ENCODE results near the gene SIM1. TPM values are rescaled to one million over a fixed set of nuclear protein-coding genes. Genes with fewer than 3 reads are reported as not detected.

The SIM1 gene
- total RNA-seq, 1 donor from 2014 or later, result 0.47 TPM

GRCh38 chr6:100473182-100473581 lies 8.5 kb upstream of the SIM1 start:
- intact Hi-C loops (cut with micrococcal nuclease), result loop anchor here (2.0 to 10.0 kb wide), 2 partner anchors 218 to 302 kb away; no protein-coding TSS in a partner anchor

GRCh38 chr6:100472674-100473073 lies 8.0 kb upstream of the SIM1 start:
- intact Hi-C loops (cut with micrococcal nuclease), result loop anchor here (2.0 to 10.0 kb wide), 2 partner anchors 218 to 302 kb away; no protein-coding TSS in a partner anchor

- intact Hi-C loops (cut with micrococcal nuclease), result loop anchor here (10.0 kb wide), 1 partner anchor 216 kb away; no protein-coding TSS in a partner anchor
Measured at GRCh38 chr6:100470422-100471120, 5.8 kb upstream of the SIM1 start.

DNA sequence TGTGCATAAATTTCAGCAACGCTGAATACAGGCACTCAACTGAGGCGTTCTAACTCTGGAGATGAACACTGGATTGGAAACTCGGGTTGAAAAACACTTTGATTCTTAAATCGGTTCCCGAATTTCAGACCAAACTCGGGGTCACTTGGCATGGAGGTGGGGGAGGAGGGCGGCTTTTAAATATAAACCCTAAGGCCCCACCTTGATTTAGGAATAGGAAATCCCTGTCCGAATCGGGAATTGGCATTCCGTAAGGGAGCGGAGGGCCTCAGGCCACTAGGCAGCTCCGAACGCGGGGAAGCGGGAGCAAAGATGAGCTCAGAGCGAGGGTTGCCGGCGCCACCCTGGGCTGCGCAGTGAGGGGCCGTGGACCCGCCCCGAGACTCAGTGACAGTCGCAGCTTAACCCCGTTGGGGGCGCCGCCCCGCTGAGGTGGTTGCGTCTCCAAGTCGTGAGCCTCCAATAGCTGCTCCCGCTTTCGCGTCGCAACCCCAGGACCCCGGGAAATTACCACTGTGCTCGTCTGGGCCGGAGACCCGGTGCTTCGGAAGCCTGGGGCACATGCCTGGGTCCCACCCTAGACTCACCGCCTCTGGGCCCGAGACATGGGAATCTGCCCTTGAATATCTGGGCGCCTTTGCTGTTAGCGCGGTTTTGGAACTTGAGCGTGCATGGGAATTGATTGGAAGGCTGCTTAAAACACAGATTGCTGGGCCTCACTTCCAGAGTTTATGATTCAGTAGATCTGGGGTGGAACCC lies 4.6 kb upstream of the SIM1 start:
- intact Hi-C loops (cut with micrococcal nuclease), result no loop called here

- intact Hi-C loops (cut with micrococcal nuclease), result no loop called here
Measured at GRCh38 chr6:100468016-100468622, 3.4 kb upstream of the SIM1 start.

GRCh38 chr6:100467129-100468015 lies 2.7 kb upstream of the SIM1 start:
- intact Hi-C loops (cut with micrococcal nuclease), result no loop called here

- intact Hi-C loops (cut with micrococcal nuclease), result loop anchor here (1.0 kb wide), 1 partner anchor 12 kb away; no protein-coding TSS in a partner anchor
Measured at GRCh38 chr6:100466410-100467128, 1.8 kb upstream of the SIM1 start.

GRCh38 chr6:100465701-100466409 lies 1.1 kb upstream of the SIM1 start:
- intact Hi-C loops (cut with micrococcal nuclease), result loop anchor here (1.0 kb wide), 2 partner anchors 12 to 19 kb away; no protein-coding TSS in a partner anchor

DNA sequence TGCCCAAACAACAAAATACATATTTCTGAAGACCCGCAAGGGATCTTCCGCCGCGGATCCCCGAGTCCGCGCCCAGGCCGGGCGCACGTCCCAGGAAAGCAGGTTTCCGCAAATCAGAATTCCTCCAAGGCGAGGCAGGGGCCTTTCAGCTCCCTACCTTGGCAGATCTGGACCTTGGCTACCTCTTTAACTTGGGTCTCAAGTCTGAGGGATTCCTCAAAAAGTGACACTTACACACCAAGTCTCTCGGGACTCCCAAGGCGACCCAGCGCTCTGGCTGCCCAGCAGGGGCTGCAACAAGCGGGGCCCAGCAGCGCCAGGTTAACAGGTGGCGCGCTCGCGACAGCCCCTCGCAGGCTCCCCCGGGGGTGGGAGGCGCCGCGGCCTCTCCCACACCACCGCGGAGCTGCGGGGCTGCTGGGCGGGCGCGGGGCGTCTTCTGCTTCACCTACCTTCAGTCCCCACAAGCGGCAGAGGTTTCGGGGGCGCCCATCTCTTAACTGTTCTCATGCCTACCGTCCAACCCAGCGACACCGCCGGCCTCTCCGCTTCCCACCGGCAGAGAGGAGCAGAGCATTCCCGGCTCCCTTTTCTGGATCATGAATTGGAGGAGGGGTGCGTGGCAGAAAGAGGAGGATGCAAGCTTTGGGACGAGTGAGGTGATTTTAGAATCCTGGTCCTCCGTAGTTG lies 414 bp downstream of the SIM1 start:
- intact Hi-C loops (cut with micrococcal nuclease), result loop anchor here (5.0 kb wide), 3 partner anchors 292 to 1632 kb away; partner anchors contain the start of gene POU3F2

GRCh38 chr6:100463630-100464161 lies 1.0 kb downstream of the SIM1 start:
- intact Hi-C loops (cut with micrococcal nuclease), result loop anchor here (2.0 to 5.0 kb wide), 4 partner anchors 291 to 1631 kb away; partner anchors contain the start of gene POU3F2

GRCh38 chr6:100462706-100463629 lies 1.8 kb downstream of the SIM1 start:
- intact Hi-C loops (cut with micrococcal nuclease), result loop anchor here (2.0 to 5.0 kb wide), 4 partner anchors 291 to 1631 kb away; partner anchors contain the start of gene POU3F2

GRCh38 chr6:100461917-100462705 lies 2.6 kb downstream of the SIM1 start:
- intact Hi-C loops (cut with micrococcal nuclease), result loop anchor here (2.0 to 5.0 kb wide), 4 partner anchors 290 to 1630 kb away; partner anchors contain the start of gene POU3F2

GRCh38 chr6:100461278-100461916 lies 3.3 kb downstream of the SIM1 start:
- intact Hi-C loops (cut with micrococcal nuclease), result loop anchor here (5.0 kb wide), 3 partner anchors 289 to 1629 kb away; partner anchors contain the start of gene POU3F2

DNA sequence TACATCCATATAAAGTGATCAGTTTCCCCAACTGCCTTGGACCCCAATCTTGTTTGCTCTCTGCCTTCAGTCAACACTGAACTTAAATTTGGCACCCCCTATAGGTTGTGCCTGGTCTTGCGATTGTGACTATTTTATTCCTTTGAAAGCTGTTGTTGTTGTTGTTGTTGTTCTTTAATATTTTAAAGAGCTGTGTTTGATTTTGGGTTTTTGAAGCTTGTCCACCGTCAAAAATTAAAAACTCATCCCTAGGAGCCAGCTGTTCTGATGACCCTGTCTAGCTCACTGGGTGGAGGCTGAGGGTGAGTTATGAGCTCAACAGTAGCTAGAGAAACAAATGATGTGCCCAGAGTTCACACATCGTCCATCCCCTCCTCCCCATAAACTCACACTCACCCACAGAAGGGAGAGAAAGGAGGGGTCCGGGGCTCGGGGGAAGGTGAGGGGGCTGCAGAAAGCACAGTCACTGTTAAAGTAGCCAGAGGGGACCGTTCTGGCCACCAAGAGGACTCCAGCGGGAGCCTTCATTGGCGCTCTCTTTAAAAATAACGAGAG lies 4.0 kb downstream of the SIM1 start:
- intact Hi-C loops (cut with micrococcal nuclease), result loop anchor here (5.0 kb wide), 3 partner anchors 288 to 1628 kb away; partner anchors contain the start of gene POU3F2

DNA sequence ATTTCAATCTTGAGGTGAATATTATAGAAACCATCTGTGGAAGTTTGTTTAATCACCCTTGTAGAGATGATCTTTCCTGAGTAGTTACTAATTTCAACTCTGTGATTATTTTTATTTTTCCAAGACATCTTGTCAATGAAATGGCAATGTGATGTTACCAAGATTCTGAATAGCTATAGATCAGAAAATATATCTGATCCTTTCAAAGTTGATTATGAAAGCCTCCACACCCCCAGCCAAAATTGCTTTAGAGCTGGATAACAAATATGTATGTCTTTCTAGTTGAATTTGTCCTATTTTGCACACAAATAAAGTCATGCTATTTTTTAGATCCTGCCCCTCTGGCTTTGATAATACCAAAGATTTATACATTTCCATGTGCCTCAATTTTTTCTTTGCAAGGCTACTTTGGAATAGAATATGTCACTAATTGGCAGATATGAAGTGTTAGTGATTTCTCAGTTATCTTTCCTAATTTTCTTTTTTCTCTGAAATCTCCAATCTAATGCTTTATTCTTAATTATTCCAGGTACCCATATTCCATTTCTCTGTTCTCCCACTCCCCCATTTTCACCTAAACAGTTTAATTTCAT lies 5.0 kb downstream of the SIM1 start:
- intact Hi-C loops (cut with micrococcal nuclease), result loop anchor here (5.0 kb wide), 3 partner anchors 287 to 1627 kb away; partner anchors contain the start of gene POU3F2

All from T-helper 1 cell treated with Interleukin-12 subunit alpha and Interleukin-12 subunit beta and Interleukin-4 antibody, amounts not matched to agents 30 ng/mL and 1 ng/mL, for 36 hours (primary cell).